ENCODE data around the gene UBL4B.

GRCh38 chr1:110076789-110077500 lies 35.3 kb upstream of the UBL4B start:
- no peak for TF ChIP-seq CTCF (IDR thresholded peaks at IDR 0.05)
- no peak for TF ChIP-seq EZH2 (IDR thresholded peaks at IDR 0.05; ENCODE audit: borderline replicate concordance, insufficient read depth, low read depth, low read length, poor library complexity, severe bottlenecking)
